GM20431 (cell line): Measurements from ENCODE around the gene GRIA1.

Experiments used
- in situ Hi-C: fragments of 300-500 bp; cut with MseI, MboI; formaldehyde crosslinking; loops from one replicate; pipeline ENCODE4 v1.15.0; 2020; ENCODE audit warnings: low sequenced_read_pairs; ENCODE audit not compliant: unreplicated experiment

The GRIA1 gene

DNA sequence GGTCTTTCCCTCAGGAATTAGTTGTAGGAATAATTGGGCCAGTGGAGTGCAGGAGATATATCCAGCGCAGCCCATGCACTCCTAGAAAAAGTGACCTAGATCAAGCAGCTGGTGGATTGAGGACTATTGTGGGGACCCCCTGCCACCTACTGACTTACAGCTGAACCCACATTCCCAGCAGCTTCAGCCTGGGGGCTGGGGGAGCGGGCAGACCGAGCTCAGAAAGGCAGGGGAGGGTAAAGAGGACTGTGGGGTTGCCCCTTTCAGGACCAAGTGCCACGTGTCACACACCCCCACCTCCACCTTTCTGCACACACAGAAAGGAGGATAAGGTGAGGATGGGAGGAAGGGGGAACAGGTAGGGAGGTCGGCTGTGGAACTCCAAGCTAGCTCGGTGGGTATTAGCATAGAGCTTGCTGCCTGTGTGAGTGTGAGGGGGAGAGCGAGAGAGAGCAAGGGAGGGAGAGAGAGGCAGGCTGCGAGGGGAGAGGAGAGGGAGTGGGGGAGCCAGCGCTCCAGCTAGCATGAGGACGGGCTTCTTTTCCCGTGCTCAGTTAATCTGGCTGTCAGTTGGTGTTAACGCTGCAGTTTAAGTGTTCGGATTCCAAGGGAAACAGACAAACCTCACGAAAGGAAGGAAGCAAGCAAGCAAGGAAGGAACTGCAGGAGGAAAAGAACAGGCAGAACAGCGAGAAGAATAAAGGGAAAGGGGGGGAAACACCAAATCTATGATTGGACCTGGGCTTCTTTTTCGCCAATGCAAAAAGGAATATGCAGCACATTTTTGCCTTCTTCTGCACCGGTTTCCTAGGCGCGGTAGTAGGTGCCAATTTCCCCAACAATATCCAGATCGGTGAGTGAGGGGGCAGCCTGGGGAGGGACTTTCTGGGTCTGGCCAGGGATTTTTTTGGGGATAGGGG lies at the start of gene GRIA1:
TSS of gene GRIA1 (plus strand) at position 553 of the 920 bp plus-strand sequence.
- in situ Hi-C loops, result no loop called here

DNA sequence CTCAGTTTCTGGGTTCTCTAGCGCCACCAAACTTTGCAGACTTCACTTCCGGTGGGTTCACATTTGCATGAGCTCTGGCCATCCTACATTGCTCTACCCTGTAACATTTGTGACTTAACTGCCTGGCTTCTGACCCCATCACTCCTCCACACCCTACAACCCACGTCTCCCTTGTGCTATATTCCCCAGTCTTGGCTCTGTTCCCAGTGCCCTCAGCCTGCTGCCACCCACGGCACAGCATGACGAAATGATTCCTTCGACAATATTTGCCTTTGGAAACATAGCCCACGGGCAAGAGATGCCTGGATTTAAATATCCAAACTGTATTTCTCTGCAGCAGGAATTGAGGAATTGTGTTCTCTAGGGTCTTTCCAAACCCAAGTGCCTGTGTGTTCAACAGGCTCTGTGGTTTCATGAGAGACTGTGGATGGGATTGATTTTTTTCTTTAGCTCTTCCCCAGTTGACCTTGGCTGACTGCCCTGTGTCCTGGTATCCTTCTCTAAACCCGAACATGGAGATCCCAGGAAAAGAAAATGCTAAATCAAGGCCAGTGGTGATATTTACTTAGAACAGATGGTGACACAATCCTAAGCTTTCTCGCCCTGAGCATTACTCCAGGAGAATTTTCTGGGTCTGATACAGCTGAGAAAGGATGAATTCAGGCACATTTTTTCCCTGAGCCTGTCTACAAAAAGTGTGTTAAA lies 44.4 kb upstream of the GRIA1 start:
- in situ Hi-C loops, result no loop called here

DNA sequence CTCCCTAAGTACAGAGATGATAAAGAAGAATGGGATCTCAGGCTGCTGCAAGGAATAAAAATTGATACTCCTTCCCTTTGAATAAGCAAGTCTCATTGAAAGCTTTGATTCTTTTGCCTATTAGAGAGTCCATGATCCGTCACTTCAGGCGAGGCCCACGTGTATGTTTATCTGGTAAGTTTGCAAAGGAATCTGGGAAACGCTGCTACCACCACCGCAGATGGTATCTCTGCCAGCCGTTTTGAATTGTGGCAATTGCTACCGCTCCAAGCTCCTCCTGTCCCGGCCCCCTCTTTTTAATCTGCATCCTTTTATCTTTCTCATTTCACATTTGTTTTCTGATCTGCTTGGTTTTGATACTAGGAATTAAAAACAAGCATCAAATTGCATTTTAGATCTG lies 42.9 kb upstream of the GRIA1 start:
- in situ Hi-C loops, result no loop called here

GRCh38 chr5:153456354-153456753 lies 34.1 kb upstream of the GRIA1 start:
- in situ Hi-C loops, result no loop called here

- in situ Hi-C loops, result no loop called here
Observed at GRCh38 chr5:153456993-153457392, 33.5 kb upstream of the GRIA1 start.

GRCh38 chr5:153458268-153458667 lies 32.2 kb upstream of the GRIA1 start:
- in situ Hi-C loops, result no loop called here

DNA sequence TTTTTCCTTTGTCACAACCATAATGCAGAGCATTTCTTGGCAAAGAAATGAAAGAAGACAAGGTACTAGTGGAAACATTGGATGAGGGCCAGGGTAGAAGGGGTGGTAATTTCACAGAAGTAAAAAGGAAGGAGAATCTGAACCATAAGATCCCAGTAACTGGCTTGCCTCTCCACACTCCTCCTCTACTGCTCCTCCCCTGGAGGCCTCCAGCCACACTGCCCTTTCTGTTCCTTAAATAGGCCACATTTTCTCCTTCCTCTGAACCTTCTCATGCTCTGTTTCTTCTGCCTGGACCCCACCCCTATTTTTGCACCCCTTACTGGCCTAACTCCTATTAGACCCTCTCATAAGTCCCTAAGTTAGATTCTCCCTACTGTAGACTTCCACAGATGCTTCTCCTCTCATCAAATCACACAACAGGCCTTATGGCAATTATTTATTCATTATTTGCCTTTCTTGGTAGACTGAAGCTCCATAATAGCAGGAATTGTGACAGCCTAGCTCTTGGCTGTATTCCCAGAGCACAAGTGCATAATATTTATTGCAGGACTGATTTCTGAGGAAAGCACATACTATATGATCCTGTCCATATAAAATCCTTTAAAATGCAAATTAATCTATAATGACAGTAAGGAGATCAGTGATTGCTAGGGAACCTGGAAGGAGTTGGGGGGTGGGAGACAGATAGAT lies 31.3 kb upstream of the GRIA1 start:
- in situ Hi-C loops, result no loop called here

DNA sequence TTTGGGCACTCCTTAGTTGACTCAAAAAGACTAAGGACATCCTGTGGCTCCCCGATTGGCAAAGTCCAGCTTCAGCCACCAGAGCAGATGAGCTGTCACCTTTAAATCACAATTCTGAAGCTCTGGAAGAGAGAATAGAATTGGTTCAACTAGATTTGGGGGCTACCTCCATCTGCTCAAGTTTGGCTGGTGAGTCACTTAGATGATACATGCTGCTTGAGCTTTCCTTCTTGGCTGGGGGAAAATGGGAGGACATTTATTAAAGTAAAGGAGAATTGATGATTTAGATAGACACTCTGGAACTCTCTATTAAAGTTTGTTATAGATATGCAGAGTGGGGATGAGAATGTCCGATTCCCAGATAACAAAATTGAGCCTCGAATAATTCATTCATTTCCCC lies 30.0 kb upstream of the GRIA1 start:
- in situ Hi-C loops, result no loop called here

DNA sequence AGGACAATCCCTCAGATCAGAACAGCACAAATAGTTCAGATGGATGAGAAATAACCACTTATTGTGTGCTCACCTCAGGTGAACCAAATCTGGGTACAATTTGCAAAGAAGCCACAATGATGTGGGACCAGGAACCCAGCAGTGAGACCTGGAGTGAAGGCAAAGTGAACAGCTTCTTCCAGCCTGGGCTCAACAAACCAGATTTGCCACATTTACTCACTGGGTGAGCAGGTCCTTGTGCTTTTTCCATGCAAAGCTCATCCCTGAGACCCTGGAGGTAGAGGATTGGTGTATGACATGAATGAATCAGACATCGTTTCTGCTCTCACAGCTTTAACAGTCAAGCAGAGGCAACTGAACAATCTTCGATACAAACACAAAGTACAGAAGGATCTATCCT lies 29.1 kb upstream of the GRIA1 start:
- in situ Hi-C loops, result no loop called here

- in situ Hi-C loops, result no loop called here
Observed at GRCh38 chr5:153463806-153464205, 26.7 kb upstream of the GRIA1 start.

DNA sequence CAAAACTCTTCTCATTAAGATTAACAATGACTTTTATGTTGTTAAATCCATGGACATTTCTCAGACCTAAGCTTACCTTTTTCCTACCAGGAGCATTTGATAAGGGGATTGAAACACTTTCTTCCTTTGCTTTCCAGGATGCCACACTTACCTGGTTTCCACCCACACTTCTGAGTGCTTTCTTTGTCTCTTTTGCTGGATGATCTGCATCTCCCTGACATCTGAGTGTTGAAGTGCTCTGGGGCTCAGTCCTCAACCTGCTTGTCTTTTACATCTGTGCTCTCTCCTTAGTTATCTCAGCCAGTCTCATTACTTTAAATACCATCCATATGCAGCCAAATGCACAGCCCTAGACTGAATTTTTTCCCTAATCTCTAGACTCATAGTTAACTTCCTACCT lies 22.9 kb upstream of the GRIA1 start:
- in situ Hi-C loops, result no loop called here

DNA sequence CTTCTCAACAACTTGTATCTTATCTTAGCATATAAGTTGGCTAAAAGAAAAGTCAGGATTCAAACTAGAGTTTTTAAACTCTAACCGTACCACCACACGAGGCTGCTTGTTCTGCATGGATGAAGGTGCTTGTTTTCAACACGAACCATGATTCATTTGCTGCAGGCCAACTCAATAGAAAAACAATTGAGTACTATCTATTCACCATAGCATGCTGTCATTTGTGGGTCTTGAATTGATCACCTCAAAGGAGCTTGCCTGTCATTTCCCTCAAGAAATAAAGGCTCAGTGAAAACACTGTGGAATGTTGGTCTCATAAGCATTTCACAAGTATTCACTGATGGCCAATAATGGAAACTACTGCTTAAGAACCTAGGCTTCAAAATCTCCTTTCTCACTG lies 21.0 kb upstream of the GRIA1 start:
- in situ Hi-C loops, result no loop called here

- in situ Hi-C loops, result no loop called here
Observed at GRCh38 chr5:153470736-153471135, 19.7 kb upstream of the GRIA1 start.

DNA sequence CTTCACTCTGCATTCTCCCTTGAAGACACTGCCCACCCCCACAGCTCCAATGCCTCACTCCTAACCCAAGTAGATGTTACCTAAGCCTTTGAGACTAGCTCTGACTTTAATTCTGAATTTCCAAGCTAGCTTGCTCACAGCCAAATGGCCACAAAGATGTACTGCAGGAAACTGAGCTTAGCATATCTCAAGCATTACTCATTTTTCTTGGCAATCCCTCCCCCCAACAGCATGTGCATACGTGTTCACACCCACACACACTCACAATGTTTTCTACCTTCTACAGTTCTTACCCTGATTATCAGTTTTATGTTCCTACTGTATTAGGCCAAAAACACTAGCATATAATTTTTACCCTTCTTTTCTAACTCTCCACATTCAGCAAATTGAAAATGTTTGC lies 13.7 kb upstream of the GRIA1 start:
- in situ Hi-C loops, result no loop called here

DNA sequence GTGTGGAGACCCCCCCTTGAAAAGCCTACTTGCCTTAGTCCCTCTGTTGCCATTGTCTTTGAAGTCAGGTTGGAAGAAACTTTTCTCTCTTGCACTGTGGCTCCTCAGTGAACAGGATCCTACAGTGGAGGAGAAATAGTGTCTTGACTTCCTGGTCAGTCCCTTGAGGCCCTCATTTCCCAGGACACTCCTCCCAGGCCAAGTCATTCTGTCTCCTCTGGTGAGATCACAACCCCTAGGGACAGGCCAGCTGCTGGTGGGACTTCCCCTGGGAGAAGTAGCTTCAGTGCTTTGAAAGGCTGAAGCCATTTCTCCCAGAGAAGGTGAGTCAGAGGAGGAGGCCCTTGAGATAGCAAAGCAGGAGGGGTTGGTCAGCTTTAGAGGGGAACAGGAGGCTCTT lies 10.1 kb upstream of the GRIA1 start:
- in situ Hi-C loops, result no loop called here

DNA sequence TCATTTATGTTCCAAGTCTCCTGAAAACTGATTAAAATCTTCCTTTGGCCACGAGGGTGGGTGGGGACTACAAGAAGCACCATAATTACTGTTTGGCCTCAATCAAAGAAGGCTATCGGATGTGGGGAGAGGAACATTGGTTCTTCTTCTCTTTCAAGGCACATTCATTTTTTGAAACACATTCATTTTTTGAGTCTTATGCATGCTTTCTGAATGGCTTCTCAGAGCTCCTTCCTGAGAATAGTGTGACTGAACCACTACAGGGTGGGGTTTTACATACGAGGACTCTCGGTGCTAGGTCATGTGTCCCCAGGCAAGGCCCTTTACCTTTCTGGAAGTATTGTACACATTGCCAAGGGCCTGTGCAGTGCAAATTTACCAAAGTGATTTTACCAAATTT lies 7.0 kb upstream of the GRIA1 start:
- in situ Hi-C loops, result no loop called here

- in situ Hi-C loops, result no loop called here
Observed at GRCh38 chr5:153485641-153486040, 4.8 kb upstream of the GRIA1 start.

GRCh38 chr5:153486771-153487170 lies 3.7 kb upstream of the GRIA1 start:
- in situ Hi-C loops, result no loop called here

GRCh38 chr5:153489611-153490010 lies 859 bp upstream of the GRIA1 start:
- in situ Hi-C loops, result no loop called here

- in situ Hi-C loops, result no loop called here
Observed at GRCh38 chr5:153491038-153491744, 721 bp downstream of the GRIA1 start.
